ENCODE data around the gene CAPS2. TPM values are rescaled to one million over a fixed set of nuclear protein-coding genes. Genes with fewer than 3 reads are reported as not detected.

The CAPS2 gene
- total RNA-seq (10 to 100 TPM in 2 of 4 donors, 1 to 10 TPM in 2; 7.7 to 17.8 (median 10.5) TPM), polyA plus RNA-seq (1 to 10 TPM; 1.1 to 3.6 (median 1.4) TPM)

DNA sequence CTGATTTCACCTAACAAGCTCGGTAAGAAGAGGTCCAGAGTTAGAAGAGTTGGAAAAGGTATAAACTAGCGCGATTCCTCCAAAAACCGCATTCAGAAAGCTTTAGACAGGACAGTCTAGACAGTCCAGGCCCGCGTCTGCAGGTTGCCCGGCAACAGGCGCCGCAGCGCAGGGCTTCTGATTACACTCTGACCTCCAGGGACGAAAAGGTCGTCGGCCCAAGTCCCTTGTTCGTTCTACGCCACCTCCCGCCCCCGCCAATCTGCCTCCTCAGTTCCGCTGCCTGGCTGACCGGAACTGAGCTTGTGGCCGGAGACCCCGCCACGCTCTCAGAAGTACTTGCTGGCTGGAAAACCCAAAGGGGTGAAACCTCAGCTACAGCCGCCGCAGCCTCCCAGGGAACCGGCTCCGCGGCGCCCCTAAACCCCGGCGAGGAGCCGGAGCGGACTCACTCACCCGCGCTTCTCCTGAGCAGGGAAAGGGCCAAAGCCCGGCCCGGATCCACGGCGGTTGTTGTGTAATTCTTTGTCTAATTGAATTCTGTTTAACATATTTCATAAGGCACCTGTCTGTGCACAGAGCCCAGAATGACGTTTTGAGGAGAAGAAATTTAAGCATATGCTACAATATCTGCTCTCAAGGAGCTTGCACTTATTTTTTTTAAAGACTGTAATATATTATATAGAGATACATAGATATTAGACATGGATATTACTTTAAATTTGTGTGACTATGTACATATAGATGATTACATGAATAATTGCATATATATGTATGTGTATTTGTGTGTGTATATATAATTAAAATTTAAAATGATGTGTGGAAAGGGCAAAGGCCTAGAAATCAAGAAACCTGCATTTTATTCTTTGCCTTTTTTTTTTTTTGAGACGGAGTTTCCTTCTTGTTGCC lies at the start of gene CAPS2:
Gene CAPS2 (minus strand): TSS at position 407 of the 909 bp plus-strand sequence. CDS start 3,826 bp downstream, outside the sequence.
- TF ChIP-seq POLR2A (IDR thresholded peaks at IDR 0.05) (no peak), EP300 (IDR thresholded peaks at IDR 0.05) (no peak), POLR2AphosphoS5 (IDR thresholded peaks at IDR 0.05) (peak; percentile 22 to 45 (median 36))
- H3K27ac ChIP-seq: peak within 1 kb of the TSS; percentile 30 to 72 (median 64)
- intact Hi-C loops (cut with DNase I): loop anchor here (5.0 to 10.0 kb wide), 3 partner anchors 62 to 705 kb away; partner anchors contain the start of genes GLIPR1L2, KRR1 and PHLDA1
- H3K27me3 ChIP-seq: no peaks in the 10 kb centered on the region
- H3K36me3 ChIP-seq: no peaks in the 10 kb centered on the region
- peaks cover 0 to 18% (median 10%) of the 10 kb centered on the region in 4 donors for H3K4me1 ChIP-seq
- WGBS, 2 donors: 2 to 3% methylated on average over 40 of the region's 40 CpGs
- H3K9me3 ChIP-seq: no peaks in the 10 kb centered on the region
- DNase-seq: peak; percentile 87
- peak within 1 kb of the TSS; percentile 56 to 68 (median 64) for H3K4me3 ChIP-seq

DNA sequence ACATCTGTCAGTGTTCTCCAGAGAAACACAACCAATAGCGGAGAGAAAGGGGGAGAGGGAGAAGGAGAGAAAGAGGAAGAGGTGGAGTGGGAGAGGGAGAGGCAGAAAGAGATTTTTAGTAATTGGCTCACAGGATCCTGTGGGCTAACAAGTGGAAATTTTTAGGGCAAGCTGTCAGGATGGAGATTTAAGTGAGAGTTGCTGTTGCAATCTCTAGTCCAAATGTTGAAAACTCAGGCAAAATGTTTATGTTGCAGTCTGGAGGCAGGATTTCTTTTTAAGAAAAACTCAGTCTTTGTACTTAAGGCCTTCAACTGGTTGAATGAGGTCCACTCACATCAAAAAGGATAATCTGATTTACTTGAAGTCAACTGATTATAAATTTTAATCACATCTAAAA lies 48.2 kb upstream of the CAPS2 start:
- intact Hi-C loops (cut with DNase I): no loop called here
- 78 to 82% methylated on average over 1 of the region's 1 CpG for WGBS, 2 donors
- Histone ChIP-seq H3K4me3 (no peak overlapping the region), H3K27me3 (no peaks in the 10 kb centered on the region), H3K36me3 (no peaks in the 10 kb centered on the region), H3K27ac (peak overlapping the region in 1 of 4 donors; percentile 52), H3K9me3 (no peaks in the 10 kb centered on the region), H3K4me1 (no peaks in the 10 kb centered on the region)
- no peak for DNase-seq
- no peak for TF ChIP-seq EP300 (IDR thresholded peaks at IDR 0.05)
- no peak for TF ChIP-seq POLR2A (IDR thresholded peaks at IDR 0.05)
- TF ChIP-seq, protein P1, sequence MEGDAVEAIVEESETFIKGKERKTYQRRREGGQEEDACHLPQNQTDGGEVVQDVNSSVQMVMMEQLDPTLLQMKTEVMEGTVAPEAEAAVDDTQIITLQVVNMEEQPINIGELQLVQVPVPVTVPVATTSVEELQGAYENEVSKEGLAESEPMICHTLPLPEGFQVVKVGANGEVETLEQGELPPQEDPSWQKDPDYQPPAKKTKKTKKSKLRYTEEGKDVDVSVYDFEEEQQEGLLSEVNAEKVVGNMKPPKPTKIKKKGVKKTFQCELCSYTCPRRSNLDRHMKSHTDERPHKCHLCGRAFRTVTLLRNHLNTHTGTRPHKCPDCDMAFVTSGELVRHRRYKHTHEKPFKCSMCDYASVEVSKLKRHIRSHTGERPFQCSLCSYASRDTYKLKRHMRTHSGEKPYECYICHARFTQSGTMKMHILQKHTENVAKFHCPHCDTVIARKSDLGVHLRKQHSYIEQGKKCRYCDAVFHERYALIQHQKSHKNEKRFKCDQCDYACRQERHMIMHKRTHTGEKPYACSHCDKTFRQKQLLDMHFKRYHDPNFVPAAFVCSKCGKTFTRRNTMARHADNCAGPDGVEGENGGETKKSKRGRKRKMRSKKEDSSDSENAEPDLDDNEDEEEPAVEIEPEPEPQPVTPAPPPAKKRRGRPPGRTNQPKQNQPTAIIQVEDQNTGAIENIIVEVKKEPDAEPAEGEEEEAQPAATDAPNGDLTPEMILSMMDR (IDR thresholded peaks at IDR 0.05): no peak
- no peak for TF ChIP-seq POLR2AphosphoS5 (IDR thresholded peaks at IDR 0.05)

DNA sequence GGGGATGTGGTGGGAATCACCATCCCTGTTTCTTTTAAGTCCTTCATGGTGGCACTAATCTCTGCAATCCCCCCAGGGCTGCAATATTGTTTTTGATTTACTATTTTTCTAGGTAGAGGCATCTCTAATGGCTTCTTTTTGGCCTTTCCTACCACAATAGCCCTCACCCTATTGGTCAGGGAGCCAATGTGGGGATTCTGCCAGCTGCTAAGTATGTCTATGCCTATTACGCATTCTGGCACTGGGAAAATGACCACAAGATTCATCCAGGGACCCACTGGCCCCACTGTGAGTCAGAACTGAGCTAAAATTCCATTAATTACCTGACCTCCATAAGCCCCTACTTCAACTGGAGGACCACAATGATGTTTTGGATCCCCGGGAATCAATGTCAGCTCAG lies 44.8 kb upstream of the CAPS2 start:
- no peak for DNase-seq
- intact Hi-C loops (cut with DNase I): no loop called here
- no peaks in the 10 kb centered on the region for H3K36me3 ChIP-seq
- TF ChIP-seq, protein P1 (IDR thresholded peaks at IDR 0.05): no peak
- TF ChIP-seq POLR2A (IDR thresholded peaks at IDR 0.05) (no peak), EP300 (IDR thresholded peaks at IDR 0.05) (no peak), POLR2AphosphoS5 (IDR thresholded peaks at IDR 0.05) (no peak)
- no peaks in the 10 kb centered on the region for H3K9me3 ChIP-seq
- no peaks in the 10 kb centered on the region for H3K27me3 ChIP-seq
- no peak overlapping the region for H3K27ac ChIP-seq
- 93 to 94% methylated on average over 2 of the region's 2 CpGs for WGBS, 2 donors
- H3K4me1 ChIP-seq: no peaks in the 10 kb centered on the region
- H3K4me3 ChIP-seq: no peak overlapping the region

DNA sequence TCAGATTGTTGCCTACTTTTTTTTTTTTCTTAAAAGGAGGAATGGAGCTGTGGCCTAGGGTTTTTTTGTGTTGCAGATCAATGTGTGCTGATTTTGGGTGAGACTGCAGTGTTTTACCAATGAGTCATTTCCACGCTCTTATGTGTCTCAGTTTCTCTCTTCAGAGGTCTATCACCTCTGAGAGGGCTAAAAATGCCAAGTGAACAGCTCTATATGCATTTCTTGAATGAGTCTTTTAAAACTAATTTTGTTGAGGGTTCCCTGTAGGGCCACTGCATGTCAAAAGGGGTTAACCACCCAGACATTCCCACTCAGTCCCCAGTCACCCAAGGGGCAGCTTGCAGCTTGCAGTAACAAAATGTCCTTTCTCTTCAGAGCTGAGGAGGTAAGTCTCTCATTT lies 36.5 kb upstream of the CAPS2 start:
- H3K36me3 ChIP-seq: no peaks in the 10 kb centered on the region
- intact Hi-C loops (cut with DNase I): no loop called here
- H3K27ac ChIP-seq: no peak overlapping the region
- no peak overlapping the region for H3K4me3 ChIP-seq
- no peaks in the 10 kb centered on the region for H3K4me1 ChIP-seq
- H3K27me3 ChIP-seq: no peaks in the 10 kb centered on the region
- H3K9me3 ChIP-seq: no peaks in the 10 kb centered on the region
- no peak for TF ChIP-seq POLR2AphosphoS5 (IDR thresholded peaks at IDR 0.05)
- TF ChIP-seq, protein P1 (IDR thresholded peaks at IDR 0.05): no peak
- no peak for TF ChIP-seq POLR2A (IDR thresholded peaks at IDR 0.05)
- TF ChIP-seq EP300 (IDR thresholded peaks at IDR 0.05): no peak
- WGBS, 2 donors: 89 to 90% methylated on average over 1 of the region's 1 CpG
- DNase-seq: no peak

DNA sequence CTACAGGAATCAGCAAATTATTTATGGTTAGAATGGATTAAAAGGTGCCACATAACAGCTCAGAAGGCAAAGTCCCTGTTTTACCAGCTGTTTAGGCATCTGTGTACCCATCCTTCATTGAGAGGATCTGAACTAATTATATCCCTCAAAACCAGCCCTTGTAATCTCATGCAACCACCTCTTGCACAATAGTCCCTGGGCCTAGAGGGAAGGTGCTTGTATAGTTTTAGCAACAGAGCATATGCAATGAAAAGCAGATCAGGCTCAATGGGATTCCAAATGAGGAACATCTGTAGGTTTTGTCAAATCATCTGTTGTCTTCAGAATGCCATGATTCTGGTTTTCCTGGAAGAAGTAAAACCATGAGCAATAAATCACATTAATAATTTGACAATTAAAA lies 34.8 kb upstream of the CAPS2 start:
- DNase-seq: no peak
- H3K27ac ChIP-seq: no peak overlapping the region
- no peaks in the 10 kb centered on the region for H3K27me3 ChIP-seq
- intact Hi-C loops (cut with DNase I): no loop called here
- TF ChIP-seq POLR2A (IDR thresholded peaks at IDR 0.05): no peak
- no peak for TF ChIP-seq POLR2AphosphoS5 (IDR thresholded peaks at IDR 0.05)
- no peak for TF ChIP-seq EP300 (IDR thresholded peaks at IDR 0.05)
- TF ChIP-seq, protein P1 (IDR thresholded peaks at IDR 0.05): no peak
- H3K9me3 ChIP-seq: no peaks in the 10 kb centered on the region
- no peaks in the 10 kb centered on the region for H3K36me3 ChIP-seq
- no peak overlapping the region for H3K4me3 ChIP-seq
- no peaks in the 10 kb centered on the region for H3K4me1 ChIP-seq

Measured in sigmoid colon (tissue), 7 donors.